Keratinocyte (primary cell): Measurements from ENCODE around the gene LIN28B. TPM values are rescaled to one million over a fixed set of nuclear protein-coding genes. Genes with fewer than 3 reads are reported as not detected.
"Not testable (repeated sequence)": the region's sequence is repeated elsewhere in the genome, so short reads cannot be mapped to it uniquely, and the experiment has no call there.

Experiments used
- DNase-seq: peaks from one replicate; pipeline ENCODE4 v3.0.0-alpha.2; 2011; ENCODE audit warnings: low read depth, missing footprints, low spot score
- FAIRE-seq: peaks from 2 replicates; lab custom pipeline; 2011; peaks lifted over from hg19 to GRCh38; lab: Jason Lieb, UNC
- H2AFZ ChIP-seq: 2 replicates; pipeline ENCODE4 v1.6.0; 2012; ENCODE audit warnings: low read length, control low read depth, inconsistent platforms; ENCODE audit not compliant: control insufficient read depth
- H3K27ac ChIP-seq: 2 replicates; pipeline ENCODE4 v1.5.1; 2011; ENCODE audit warnings: low read length; ENCODE audit not compliant: control insufficient read depth, insufficient read depth
- H3K27me3 ChIP-seq: 3 replicates; pipeline ENCODE4 v1.6.0; 2011; ENCODE audit warnings: low read length; ENCODE audit not compliant: control insufficient read depth, insufficient read depth; ENCODE audit errors: extremely low read depth
- H3K36me3 ChIP-seq, 2 experiments: 2 replicates in 1 of 2; 3 replicates in 1 of 2; pipeline ENCODE4 v1.5.1; 2011; ENCODE audit warnings: low read length in 2 of 2, mild to moderate bottlenecking in 1 of 2; ENCODE audit not compliant: control insufficient read depth in 2 of 2, insufficient read depth in 2 of 2; ENCODE audit errors: extremely low read depth in 1 of 2
- H3K4me1 ChIP-seq: 3 replicates; pipeline ENCODE4 v1.5.1; 2011; ENCODE audit warnings: low read length; ENCODE audit not compliant: control insufficient read depth, insufficient read depth; ENCODE audit errors: extremely low read depth
- H3K4me2 ChIP-seq: 3 replicates; pipeline ENCODE4 v1.6.0; 2011; ENCODE audit warnings: low read depth, low read length; ENCODE audit not compliant: control insufficient read depth, insufficient read depth; ENCODE audit errors: extremely low read depth
- H3K4me3 ChIP-seq, 3 experiments: fragments of 200-600 bp in 1 of 3; sonication (generic) in 1 of 3; 2 replicates in 2 of 3; 3 replicates in 1 of 3; pipeline ENCODE4 v1.5.1; 2011 to 2016; ENCODE audit warnings: low read length in 3 of 3, mild to moderate bottlenecking in 3 of 3, control low read depth in 2 of 3, inconsistent platforms in 1 of 3, low read depth in 1 of 3, mixed read lengths in 1 of 3, mixed run types in 1 of 3, moderate library complexity in 1 of 3; ENCODE audit not compliant: control insufficient read depth in 2 of 3, insufficient read depth in 2 of 3; ENCODE audit errors: extremely low read depth in 1 of 3
- H3K79me2 ChIP-seq: 2 replicates; pipeline ENCODE4 v1.6.0; 2012; ENCODE audit warnings: low read length; ENCODE audit not compliant: control insufficient read depth, insufficient read depth
- H3K9ac ChIP-seq: 3 replicates; pipeline ENCODE4 v1.6.0; 2011; ENCODE audit warnings: low read length; ENCODE audit not compliant: control insufficient read depth, insufficient read depth; ENCODE audit errors: extremely low read depth
- H3K9me1 ChIP-seq: 3 replicates; pipeline ENCODE4 v1.6.0; 2011; ENCODE audit warnings: low read length; ENCODE audit not compliant: control insufficient read depth, insufficient read depth; ENCODE audit errors: extremely low read depth
- H3K9me3 ChIP-seq: 2 replicates; pipeline ENCODE4 v1.5.1; 2012; ENCODE audit warnings: low read depth, low read length; ENCODE audit not compliant: control insufficient read depth
- H4K20me1 ChIP-seq: 3 replicates; pipeline ENCODE4 v1.6.0; 2011; ENCODE audit warnings: low read length; ENCODE audit not compliant: control insufficient read depth, insufficient read depth; ENCODE audit errors: extremely low read depth
- EZH2 ChIP-seq: IDR thresholded peaks from one replicate; pipeline ENCODE4 v1.6.1; 2012; ENCODE audit warnings: inconsistent platforms, mild to moderate bottlenecking, low read length, moderate library complexity
- dilution Hi-C: fragments of 300-500 bp; cut with MboI; formaldehyde crosslinking; loops from one replicate; pipeline ENCODE4 v1.7.0; 2020; ENCODE audit warnings: low sequenced_read_pairs; ENCODE audit not compliant: extremely low pct_ligation_motif_present
- polyA plus RNA-seq, 5 experiments: library from polyadenylated mRNA; depleted of rRNA in 3 of 5; stranded (reverse) in 3 of 5; stranded (forward) in 1 of 5; unstranded in 1 of 5; fragments of >200 nt; gene quantifications; 1 replicate in 1 of 5; 2 replicates in 3 of 5; 3 replicates in 1 of 5; pipeline versions ENCODE4 v1.2.1 to v1.2.3, GENCODE V29; 2011 to 2012; ENCODE audit warnings: missing spikeins in 2 of 5, low read depth in 1 of 5, low replicate concordance in 1 of 5
- TF ChIP-seq, protein P1 (sequence below), 3 experiments: IDR thresholded peaks in 1 of 3; conservative IDR thresholded peaks in 1 of 3; optimal IDR thresholded peaks in 1 of 3; 2 replicates in 2 of 3; 3 replicates in 1 of 3; pipeline versions ENCODE3 to v1.5.1; 2011; ENCODE audit warnings: low read length in 3 of 3, mild to moderate bottlenecking in 3 of 3, moderate library complexity in 2 of 3, control low read depth in 1 of 3, inconsistent platforms in 1 of 3; ENCODE audit not compliant: insufficient read depth in 2 of 3; ENCODE audit errors: extremely low read depth in 1 of 3

Gene LIN28B
- polyA plus RNA-seq, 1 donor (not counting 4 experiments of a cell fraction or from before 2014, with no cell fraction given) = not detected

DNA sequence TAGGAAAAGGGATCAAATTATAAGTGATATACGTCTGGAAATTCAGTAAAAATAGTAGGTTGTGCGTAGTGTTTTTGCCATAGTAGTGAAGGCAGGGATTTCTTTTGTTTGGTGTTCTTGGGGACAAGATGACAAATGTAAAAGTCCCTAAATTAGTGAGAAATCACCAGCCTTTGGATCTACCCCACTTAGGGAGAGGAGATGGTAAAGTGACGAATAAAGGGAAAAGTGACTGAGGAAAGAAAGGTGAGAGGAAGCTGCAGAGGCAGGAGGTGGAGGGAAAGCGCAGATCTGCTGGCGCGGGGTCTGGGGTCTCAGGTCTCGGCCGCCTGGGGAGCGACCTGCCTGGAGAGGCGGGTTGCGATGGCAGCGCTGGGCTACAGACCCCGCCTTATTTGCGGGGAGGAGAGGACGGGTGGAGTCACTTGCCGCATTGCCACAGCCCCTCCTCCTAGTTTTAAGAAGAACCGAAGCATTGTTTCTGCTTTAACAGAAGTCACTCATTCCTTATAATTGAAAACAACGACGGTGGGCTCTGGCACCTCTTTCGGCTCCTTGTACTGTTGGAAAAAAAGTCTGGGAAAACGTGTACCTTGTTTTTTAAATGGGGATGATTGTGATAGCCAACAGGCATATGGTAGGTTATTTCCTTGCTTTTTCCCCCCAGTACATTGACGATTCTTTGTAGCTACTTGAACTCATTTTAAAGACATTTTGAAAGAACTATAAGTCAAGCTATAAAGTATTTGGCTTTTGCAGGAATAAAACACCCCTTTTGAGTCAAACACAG lies 3.3 kb upstream of the LIN28B start:
- H2AFZ ChIP-seq, H3K9me3 ChIP-seq, H3K4me1 ChIP-seq, H3K27ac ChIP-seq, H3K9ac ChIP-seq, DNase-seq, H3K36me3 ChIP-seq, dilution Hi-C loops, FAIRE-seq, H4K20me1 ChIP-seq, H3K4me2 ChIP-seq, H3K79me2 ChIP-seq, H3K4me3 ChIP-seq, H3K9me1 ChIP-seq: not testable (repeated sequence)
- H3K27me3 ChIP-seq = peaks cover 70% of the 10 kb centered on the region
- TF ChIP-seq EZH2 = peak; percentile 78

DNA sequence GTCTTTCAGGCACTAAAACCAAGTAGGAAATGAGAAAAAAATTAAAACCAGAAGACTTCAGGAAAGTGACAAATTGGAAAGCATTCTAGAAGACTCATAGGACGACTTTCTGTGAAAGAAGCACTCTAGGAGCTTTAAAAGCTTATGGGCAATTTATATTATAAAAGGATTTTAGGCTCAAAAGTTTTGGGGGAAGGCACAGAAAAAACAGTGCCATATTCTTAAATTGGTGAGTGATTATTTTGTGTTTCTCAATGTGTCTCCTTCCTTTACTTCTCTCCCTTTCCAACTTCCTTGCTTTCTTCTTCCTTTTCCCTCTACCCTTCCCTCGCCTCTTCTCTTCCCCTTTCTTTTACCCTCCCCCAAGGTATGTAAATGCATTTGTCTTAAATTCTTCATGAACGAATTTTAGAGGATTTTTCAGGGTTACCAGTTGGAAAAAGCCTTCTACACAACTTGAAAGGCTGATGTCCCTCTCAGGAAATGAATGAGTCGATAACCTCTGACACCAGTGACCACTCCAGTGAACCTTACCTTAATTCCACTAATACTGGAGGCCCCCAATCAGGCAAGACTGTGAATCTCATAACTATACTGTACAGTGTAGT lies 2.6 kb upstream of the LIN28B start:
- no peaks in the 10 kb centered on the region for H3K9me1 ChIP-seq
- no peaks in the 10 kb centered on the region for H3K4me1 ChIP-seq
- dilution Hi-C loops = no loop called here
- H3K27me3 ChIP-seq = peaks cover 70% of the 10 kb centered on the region
- no peak overlapping the region for H3K4me2 ChIP-seq
- FAIRE-seq = no peak
- no peak overlapping the region for H3K9ac ChIP-seq
- no peak for DNase-seq
- no peak overlapping the region for H3K27ac ChIP-seq
- H4K20me1 ChIP-seq = no peaks in the 10 kb centered on the region
- TF ChIP-seq, protein P1, sequence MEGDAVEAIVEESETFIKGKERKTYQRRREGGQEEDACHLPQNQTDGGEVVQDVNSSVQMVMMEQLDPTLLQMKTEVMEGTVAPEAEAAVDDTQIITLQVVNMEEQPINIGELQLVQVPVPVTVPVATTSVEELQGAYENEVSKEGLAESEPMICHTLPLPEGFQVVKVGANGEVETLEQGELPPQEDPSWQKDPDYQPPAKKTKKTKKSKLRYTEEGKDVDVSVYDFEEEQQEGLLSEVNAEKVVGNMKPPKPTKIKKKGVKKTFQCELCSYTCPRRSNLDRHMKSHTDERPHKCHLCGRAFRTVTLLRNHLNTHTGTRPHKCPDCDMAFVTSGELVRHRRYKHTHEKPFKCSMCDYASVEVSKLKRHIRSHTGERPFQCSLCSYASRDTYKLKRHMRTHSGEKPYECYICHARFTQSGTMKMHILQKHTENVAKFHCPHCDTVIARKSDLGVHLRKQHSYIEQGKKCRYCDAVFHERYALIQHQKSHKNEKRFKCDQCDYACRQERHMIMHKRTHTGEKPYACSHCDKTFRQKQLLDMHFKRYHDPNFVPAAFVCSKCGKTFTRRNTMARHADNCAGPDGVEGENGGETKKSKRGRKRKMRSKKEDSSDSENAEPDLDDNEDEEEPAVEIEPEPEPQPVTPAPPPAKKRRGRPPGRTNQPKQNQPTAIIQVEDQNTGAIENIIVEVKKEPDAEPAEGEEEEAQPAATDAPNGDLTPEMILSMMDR (optimal IDR thresholded peaks at IDR 0.05 in 1 of 3, IDR thresholded peaks at IDR 0.05 in 1 of 3, conservative IDR thresholded peaks at IDR 0.05 in 1 of 3; ENCODE audit: extremely low read depth in 1 of 3, insufficient read depth in 2 of 3, low read length in 3 of 3) = no peak
- no peak for TF ChIP-seq EZH2
- H3K36me3 ChIP-seq = no peaks in the 10 kb centered on the region
- H3K4me3 ChIP-seq = no peak overlapping the region
- H3K9me3 ChIP-seq = no peaks in the 10 kb centered on the region
- H3K79me2 ChIP-seq = no peaks in the 10 kb centered on the region
- no peak overlapping the region for H2AFZ ChIP-seq
